HG03039 (cell line): ENCODE results near the gene SRXN1.
"Not testable (repeated sequence)": the region's sequence is repeated elsewhere in the genome, so short reads cannot be mapped to it uniquely, and the experiment has no call there.

Source experiments
- ATAC-seq: cut with Tn5 transposase; IDR thresholded peaks from one replicate; pipeline ENCODE4 v1.9.1; 2021; ENCODE audit warnings: mild to moderate bottlenecking, moderate library complexity; ENCODE audit not compliant: unreplicated experiment

SRXN1 gene

DNA sequence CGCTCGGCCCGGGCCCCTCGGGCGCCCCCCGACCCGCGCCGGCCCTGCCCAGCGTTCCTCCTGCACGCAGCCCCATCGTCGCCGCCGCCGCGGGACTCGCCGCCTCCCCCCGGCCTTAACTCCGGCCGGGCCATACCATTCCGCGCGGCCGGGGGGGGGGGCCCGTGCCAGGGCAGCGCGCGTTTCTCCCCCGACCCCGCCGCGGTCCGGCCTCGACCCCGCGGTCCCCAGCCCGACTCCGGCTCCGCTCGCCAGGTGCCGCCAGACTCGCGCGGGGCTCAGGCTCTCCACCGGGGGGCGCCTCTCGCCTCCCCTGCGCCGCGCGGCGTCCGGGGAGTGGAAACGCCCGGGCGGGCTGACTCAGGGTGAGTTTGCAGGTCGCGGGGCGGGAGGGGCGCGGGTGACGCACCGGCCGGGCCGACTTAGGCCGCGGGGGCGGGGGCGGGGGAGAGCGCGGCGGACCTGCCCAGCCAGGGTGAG, at the start of gene SRXN1:
SRXN1 (minus strand) TSS at position 91 of the 480 bp plus-strand sequence; CDS start at position 76, 15 bp downstream.
- peak; percentile 83 for ATAC-seq

DNA sequence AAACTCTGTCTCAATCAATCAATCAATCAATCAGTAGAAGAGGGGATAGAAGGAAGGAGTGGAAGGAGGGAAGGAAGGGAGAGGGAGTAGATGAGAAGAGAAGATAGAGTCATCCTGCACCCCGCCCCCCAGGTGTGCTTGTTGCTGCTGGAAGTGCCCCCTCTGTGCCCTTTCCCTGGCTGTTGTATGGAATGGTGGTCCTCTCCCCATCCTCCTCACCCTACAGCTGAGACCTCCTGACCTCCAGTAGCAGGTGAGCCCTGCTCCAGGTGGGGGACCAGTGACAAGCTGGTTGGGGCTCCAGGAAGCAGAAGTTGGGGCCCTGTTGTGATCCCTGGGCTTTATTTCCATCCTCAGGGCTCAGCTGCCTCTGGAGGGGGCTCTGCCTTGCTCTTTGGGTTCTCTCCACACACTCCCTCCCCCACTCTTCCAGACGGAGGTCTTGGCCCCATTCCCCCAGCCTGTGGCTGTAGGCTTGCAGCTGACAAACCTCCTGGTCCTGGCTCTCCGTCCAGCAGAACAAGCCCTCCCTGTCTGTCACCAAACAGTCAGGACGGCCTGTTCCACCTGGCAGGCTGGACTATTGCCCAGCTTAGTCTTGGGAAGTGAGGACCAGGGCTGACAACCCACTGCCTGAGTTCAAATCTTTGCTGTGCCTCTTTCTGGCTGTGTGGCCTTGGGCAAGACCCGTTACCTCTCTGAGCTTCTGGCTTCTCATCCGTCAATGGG, 48.6 kb upstream of the SRXN1 start:
- ATAC-seq = no peak

DNA sequence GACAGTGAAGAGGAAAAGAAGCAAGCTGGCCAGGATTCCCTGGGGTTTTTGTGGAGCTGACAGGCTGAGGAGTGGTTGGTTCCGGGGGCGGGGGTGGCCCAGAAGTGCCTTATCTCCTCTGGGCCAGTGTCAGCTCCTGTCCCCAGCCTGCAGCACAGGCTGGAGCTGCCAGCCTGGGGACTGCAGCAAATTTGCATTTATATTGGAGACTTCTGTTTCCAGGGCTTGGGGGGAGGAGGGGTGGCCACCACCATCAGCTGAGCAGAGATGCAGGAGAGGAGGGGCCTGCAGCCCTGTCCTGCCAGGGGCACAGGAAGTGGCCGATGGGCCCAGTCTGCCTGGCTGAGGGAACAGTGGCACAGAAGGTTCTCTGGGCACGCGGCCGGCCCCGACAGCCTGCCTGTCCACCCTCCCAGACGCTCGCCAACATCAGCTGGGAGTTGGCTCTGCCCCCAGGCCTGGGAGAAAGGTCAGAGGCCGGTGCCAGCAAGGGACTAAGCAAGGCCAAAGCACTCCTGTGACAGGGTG, 46.9 kb upstream of the SRXN1 start:
- ATAC-seq = no peak

DNA sequence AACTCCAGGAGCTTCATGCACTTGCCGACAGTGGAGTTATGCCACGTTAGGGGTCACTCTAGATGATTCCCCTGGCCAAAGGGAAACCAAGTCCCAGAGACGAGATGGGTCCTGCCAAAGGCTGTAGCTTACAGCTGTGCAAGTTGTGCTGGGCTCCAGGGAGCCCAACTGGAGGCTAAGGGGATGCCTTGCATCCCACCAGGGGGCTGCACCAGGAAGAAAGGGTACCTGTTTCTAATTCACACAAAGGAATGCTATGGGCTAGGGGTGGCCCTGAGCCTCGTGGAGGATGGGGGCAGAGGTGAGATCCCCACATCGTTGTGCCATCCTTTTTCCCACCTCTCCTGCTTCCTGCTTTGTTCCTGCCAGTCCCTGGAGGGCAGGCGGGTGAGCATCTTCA, 46.3 kb upstream of the SRXN1 start:
- no peak for ATAC-seq

DNA sequence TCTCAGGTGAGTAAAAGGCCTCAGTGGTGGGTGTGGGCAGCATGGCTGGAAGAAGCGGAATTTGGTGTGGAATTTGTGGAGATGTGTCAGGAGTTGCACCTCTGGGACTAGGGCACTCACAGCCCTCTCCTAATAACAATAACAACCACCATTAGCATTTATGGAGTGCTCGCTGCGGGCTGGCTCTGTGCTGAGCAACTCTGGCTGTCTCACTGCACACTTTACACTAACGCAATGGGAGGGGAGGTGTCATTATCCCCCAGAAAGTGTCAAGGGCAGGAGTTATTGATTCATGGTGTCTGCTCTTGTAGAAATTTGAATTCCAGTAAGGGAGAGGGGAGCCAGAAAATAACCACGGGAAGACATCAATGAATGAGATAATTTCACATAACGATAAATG, 45.3 kb upstream of the SRXN1 start:
- ATAC-seq = no peak

DNA sequence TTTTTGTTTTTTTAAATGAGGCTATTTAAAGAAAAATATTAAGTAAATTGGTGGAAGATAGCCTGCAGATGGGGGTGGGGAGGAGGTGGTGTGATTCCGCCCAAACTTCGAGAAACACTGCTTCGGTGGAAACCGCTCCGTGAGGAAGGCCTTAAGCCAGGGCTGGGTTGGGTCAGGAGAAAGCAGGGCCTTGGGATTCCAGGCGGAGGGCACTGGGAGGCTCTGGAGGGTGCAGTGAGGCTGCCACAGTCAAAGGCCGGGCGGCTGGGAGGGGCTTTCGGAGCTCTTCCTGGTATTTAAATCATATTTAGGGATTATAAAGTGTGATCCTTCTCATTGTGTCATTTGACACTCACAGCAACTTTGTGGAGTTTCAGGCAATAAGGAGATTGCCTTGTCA, 44.8 kb upstream of the SRXN1 start:
- ATAC-seq = no peak

DNA sequence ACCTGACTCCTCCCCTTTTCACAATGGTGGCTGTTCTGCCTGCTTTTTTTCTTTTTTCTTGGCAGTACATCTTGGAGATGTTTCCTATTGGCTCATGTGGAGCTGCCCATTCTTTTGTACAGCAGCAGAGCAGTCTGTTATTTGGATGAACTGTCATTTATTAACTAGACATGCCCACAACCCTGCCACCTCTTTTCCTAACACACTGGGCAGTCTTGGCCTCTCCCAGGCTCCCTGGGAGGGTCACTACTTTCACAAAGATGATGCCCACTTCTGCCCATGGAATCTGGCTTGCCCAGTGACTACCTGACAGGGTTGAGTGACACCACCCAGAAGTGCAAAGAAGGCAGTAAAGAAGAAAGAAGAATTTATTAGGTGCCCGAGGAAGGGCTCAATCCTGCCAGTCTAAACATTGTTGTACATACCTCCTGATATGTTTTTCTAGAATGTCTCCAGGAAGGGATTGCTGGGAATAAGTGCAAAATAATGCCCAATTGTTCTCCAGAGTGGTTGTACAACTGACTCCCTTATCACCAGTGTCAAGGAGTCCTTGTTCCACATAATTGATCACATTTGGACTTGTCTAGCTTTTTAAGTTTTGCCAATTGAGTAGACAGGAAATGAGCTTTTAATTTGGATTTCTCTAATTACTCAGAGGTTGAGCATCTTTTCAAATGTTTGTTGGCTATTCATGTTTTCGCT, 42.3 kb upstream of the SRXN1 start:
- no peak for ATAC-seq

GRCh38 chr20:694496-694895, 41.5 kb upstream of the SRXN1 start:
- no peak for ATAC-seq

- not testable (repeated sequence) for ATAC-seq
Measured at GRCh38 chr20:693786-694185, 40.8 kb upstream of the SRXN1 start.

DNA sequence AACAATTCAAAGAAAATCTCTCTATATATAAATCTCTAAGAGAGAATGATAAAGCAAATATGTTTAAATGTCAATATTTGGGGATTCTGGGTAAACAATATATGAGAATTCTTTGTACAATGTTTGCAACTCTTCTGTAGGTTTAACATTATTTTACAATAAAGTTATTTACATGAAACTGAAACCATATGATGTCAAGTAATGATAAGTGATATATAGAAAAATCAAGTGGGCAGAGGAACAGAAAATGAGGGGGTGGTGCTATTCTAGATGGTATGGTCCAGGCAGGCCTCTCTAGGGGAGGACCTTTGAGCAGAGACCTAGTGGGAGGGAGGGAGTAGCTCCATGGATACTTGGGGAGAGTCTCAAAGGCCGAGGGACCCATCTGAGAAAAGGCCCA, 39.0 kb upstream of the SRXN1 start:
- ATAC-seq = no peak

DNA sequence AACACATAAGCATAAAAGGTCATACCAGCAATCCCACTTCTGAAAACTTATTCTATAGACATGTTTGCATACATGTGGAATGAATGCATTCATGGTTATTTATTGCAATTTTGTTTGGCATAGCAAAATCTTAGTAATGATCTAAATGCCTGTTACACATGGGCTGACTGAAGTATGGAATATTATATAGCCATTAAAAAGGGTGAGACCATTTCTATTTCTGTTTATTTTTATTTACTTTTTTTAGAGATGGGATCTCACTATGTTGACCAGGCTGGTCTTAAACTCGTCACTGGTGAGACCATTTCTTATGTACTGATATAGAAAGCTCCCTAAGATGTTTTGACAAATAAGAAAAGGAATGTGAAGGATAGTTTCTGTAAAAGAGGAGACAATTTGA, 36.9 kb upstream of the SRXN1 start:
- no peak for ATAC-seq

GRCh38 chr20:689348-689747, 36.3 kb upstream of the SRXN1 start:
- no peak for ATAC-seq

DNA sequence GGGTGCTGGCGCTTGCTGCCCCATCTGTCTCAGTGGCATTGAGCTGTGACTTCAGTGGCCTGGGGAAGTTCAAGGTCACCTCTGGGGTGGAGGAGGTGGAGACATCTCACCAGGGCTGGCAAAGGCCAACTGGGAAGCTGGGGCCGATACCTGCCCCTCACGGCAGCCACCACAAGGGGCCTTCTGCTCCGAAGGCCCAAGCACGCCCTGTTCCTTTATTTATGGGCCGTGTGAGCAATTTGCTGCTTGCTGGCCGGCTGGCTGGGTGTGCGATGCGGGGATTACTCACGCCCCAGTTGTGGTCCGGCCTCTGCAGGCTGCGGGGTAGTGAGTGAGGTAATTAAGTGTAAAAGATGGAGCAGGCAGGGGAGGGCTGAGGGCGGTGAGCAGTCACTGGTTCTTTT, 35.8 kb upstream of the SRXN1 start:
- ATAC-seq = no peak

DNA sequence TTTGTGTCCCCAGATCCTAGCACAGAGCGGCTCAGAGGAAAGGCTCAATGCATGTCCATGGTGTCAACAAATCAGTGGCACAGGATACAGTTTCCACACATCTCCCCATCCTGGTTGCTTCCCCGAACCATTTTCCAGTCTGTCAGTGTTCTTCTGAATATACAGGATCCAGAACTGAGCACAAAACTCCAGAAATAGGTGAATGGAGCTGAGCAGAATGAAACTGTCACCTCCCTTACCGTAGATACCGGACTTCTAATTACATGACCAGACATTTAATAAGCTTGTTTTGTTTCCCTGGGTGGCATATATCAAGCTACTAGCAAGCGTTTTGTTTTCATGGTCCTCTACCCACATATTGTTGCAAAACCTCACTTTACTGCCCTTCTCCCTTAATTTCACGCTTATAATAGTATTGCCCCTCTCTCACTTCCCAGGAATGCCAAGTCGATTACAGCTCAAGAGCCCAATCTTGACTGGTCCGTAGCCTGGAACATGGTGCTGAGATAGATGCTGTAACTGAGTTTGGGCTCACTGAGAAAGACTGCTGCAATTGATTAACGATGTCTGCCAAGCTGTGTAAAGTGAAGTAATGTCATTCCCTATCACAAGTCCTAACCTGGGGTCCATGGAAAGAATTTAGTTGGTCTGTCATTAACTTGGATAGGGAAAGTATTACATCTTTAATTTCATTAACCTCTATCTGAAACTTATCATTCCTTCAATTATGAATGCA, 34.6 kb upstream of the SRXN1 start:
- no peak for ATAC-seq

- no peak for ATAC-seq
Measured at GRCh38 chr20:684676-685319, 31.8 kb upstream of the SRXN1 start.

- ATAC-seq = no peak
Measured at GRCh38 chr20:682123-682522, 29.1 kb upstream of the SRXN1 start.

- no peak for ATAC-seq
Measured at GRCh38 chr20:680638-681187, 27.7 kb upstream of the SRXN1 start.

DNA sequence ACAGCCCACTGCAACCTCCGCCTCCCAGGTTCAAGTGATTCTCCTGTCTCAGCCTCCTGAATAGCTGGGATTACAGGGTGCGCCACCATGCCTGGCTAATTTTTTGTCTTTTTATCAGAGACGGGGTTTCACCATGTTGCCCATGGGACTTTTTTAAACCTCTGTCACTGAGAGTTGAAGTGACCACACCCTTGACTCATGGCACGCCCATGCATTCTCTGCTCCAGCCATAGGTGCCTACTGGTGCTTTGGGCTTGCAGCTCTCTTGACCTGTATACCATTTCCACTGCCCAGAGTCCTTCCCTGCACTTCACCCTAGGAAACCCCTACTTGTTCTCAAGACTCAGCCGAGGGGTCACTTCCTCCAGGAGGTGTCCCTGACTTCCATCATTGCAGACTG, 25.0 kb upstream of the SRXN1 start:
- no peak for ATAC-seq

GRCh38 chr20:676967-677366, 24.0 kb upstream of the SRXN1 start:
- ATAC-seq = no peak

- ATAC-seq = no peak
Measured at GRCh38 chr20:676315-676937, 23.4 kb upstream of the SRXN1 start.
